HepG2 (cell line): ENCODE results near the gene DNAJC21. TPM values are rescaled to one million over a fixed set of nuclear protein-coding genes. Genes with fewer than 3 reads are reported as not detected.

ENCODE experiments used
- HMG20A ChIP-seq: IDR thresholded peaks from 2 replicates; pipeline ENCODE4 v1.6.1; 2016; ENCODE audit warnings: borderline replicate concordance
- HNF4A ChIP-seq: sonication (generic); formaldehyde crosslinking; IDR thresholded peaks from 2 replicates; pipeline ENCODE4 v1.4.0; 2020; ENCODE audit warnings: missing genetic modification reagents
- KDM6A ChIP-seq: IDR thresholded peaks from 2 replicates; pipeline ENCODE4 v1.6.1; 2016; ENCODE audit warnings: low read depth
- KLF16 ChIP-seq, 2 experiments: sonication (generic) in 1 of 2; formaldehyde crosslinking in 1 of 2; IDR thresholded peaks; 2 replicates each; pipeline versions ENCODE4 v1.6.1 to v1.8.0; 2016 to 2023; ENCODE audit warnings: missing genetic modification reagents in 2 of 2, missing compliant biosample characterization in 1 of 2
- MED1 ChIP-seq: sonication (generic); formaldehyde crosslinking; IDR thresholded peaks from 2 replicates; pipeline ENCODE4 v1.4.0; 2020; ENCODE audit warnings: missing genetic modification reagents
- NR2F6 ChIP-seq, 2 experiments: IDR thresholded peaks; 2 replicates each; pipeline ENCODE4 v1.6.1; 2016; ENCODE audit warnings: antibody characterized with exemption in 1 of 2, mild to moderate bottlenecking in 1 of 2
- POLR2G ChIP-seq: fragments of 200-400 bp; formaldehyde crosslinking; IDR thresholded peaks from 2 replicates; pipeline ENCODE4 v1.6.1; 2018; ENCODE audit warnings: mild to moderate bottlenecking, low read depth, low read length, moderate library complexity
- SALL1 ChIP-seq: sonication (generic); formaldehyde crosslinking; IDR thresholded peaks from 2 replicates; pipeline ENCODE4 v1.8.0; 2022; ENCODE audit warnings: mild to moderate bottlenecking, missing genetic modification reagents
- SRSF1 ChIP-seq: fragments of 200-400 bp; formaldehyde crosslinking; optimal IDR thresholded peaks from 2 replicates; pipeline ENCODE3; 2017; ENCODE audit warnings: mild to moderate bottlenecking, low read depth, low read length, moderate library complexity
- ZMYM4 ChIP-seq: sonication (generic); formaldehyde crosslinking; IDR thresholded peaks from 2 replicates; pipeline ENCODE4 v1.8.1; 2023; ENCODE audit warnings: mild to moderate bottlenecking, missing genetic modification reagents
- ZNF20 ChIP-seq: sonication (generic); formaldehyde crosslinking; IDR thresholded peaks from 2 replicates; pipeline ENCODE4 v1.4.0; 2020; ENCODE audit warnings: mild to moderate bottlenecking, moderate library complexity, missing genetic modification reagents
- ZNF274 ChIP-seq: sonication (generic); formaldehyde crosslinking; IDR thresholded peaks from 2 replicates; pipeline ENCODE4 v1.5.1; 2020; ENCODE audit warnings: mild to moderate bottlenecking, missing genetic modification reagents
- ZNF343 ChIP-seq: sonication (generic); formaldehyde crosslinking; IDR thresholded peaks from 2 replicates; pipeline ENCODE4 v1.4.0; 2020; ENCODE audit warnings: mild to moderate bottlenecking, missing genetic modification reagents
- ZNF484 ChIP-seq: sonication (generic); formaldehyde crosslinking; IDR thresholded peaks from 2 replicates; pipeline ENCODE4 v1.5.1; 2020; ENCODE audit warnings: mild to moderate bottlenecking, low read depth, missing genetic modification reagents, borderline replicate concordance
- ZNF550 ChIP-seq: sonication (generic); formaldehyde crosslinking; IDR thresholded peaks from 2 replicates; pipeline ENCODE4 v1.4.0; 2020; ENCODE audit warnings: mild to moderate bottlenecking, missing genetic modification reagents, borderline replicate concordance
- ZNF660 ChIP-seq: sonication (generic); formaldehyde crosslinking; IDR thresholded peaks from 2 replicates; pipeline ENCODE4 v1.5.1; 2020; ENCODE audit warnings: mild to moderate bottlenecking, low read depth, missing genetic modification reagents, borderline replicate concordance
- polyA plus RNA-seq, 8 experiments: library from polyadenylated mRNA; depleted of rRNA in 3 of 8; stranded (reverse) in 7 of 8; unstranded in 1 of 8; fragments of >200 nt; fragmentation: Illumina TruSeq in 4 of 8; extraction: Trizol in 4 of 8; gene quantifications; 2 replicates each; pipeline versions ENCODE4 v1.2.1 to v1.2.3, GENCODE V29; 2011 to 2016; ENCODE audit warnings: low read depth in 4 of 8, missing spikeins in 1 of 8, mixed read lengths in 1 of 8; ENCODE audit not compliant: insufficient read depth in 1 of 8
- total RNA-seq, 5 experiments: library from RNA; depleted of rRNA; stranded (reverse); fragments of >200 nt; fragmentation: Illumina TruSeq; extraction: Trizol; gene quantifications; 2 replicates each; pipeline ENCODE4 v1.2.3, GENCODE V29; 2016; ENCODE audit warnings: low read depth in 1 of 5
- TF ChIP-seq, protein P1 (sequence below): sonication (generic); formaldehyde crosslinking; IDR thresholded peaks from 2 replicates; pipeline ENCODE4 v1.5.0; 2020; ENCODE audit warnings: mild to moderate bottlenecking, missing genetic modification reagents, borderline replicate concordance
- TF ChIP-seq, protein P2 (sequence below): IDR thresholded peaks from 2 replicates; pipeline ENCODE4 v1.4.0; 2020; ENCODE audit warnings: mild to moderate bottlenecking, missing genetic modification reagents
- TF ChIP-seq, protein P3 (sequence below): sonication (generic); formaldehyde crosslinking; IDR thresholded peaks from 2 replicates; pipeline ENCODE4 v1.5.0; 2020; ENCODE audit warnings: missing genetic modification reagents
- TF ChIP-seq, protein P4 (sequence below): sonication (generic); formaldehyde crosslinking; IDR thresholded peaks from 2 replicates; pipeline ENCODE4 v1.4.0; 2020; ENCODE audit warnings: mild to moderate bottlenecking, missing genetic modification reagents

The DNAJC21 gene
- total and polyA plus RNA-seq, 2 of the 13 experiments (the other 11 are each of a cell fraction or from before 2014, with no cell fraction given): 10.9 to 41.6 TPM

DNA sequence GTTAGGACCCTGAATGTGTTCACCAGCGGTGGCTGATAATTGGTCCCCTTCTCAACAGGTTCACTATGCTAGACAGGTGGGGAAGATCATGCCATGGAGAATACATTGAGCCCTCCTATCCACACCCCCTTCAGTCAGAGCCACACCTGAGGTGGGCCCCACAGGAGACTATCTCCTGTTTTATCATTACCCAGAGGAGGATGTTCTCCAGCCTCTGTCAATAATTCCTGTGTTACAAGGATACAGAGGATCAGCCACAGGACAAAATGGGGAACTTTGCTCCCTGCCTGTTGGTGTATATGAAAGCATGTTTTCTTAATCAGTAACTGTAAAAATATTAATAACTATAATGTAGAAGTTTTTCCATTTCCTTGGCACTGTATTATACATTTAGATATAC is 40.0 kb upstream of the DNAJC21 start (continued):
- TF ChIP-seq, protein P1, sequence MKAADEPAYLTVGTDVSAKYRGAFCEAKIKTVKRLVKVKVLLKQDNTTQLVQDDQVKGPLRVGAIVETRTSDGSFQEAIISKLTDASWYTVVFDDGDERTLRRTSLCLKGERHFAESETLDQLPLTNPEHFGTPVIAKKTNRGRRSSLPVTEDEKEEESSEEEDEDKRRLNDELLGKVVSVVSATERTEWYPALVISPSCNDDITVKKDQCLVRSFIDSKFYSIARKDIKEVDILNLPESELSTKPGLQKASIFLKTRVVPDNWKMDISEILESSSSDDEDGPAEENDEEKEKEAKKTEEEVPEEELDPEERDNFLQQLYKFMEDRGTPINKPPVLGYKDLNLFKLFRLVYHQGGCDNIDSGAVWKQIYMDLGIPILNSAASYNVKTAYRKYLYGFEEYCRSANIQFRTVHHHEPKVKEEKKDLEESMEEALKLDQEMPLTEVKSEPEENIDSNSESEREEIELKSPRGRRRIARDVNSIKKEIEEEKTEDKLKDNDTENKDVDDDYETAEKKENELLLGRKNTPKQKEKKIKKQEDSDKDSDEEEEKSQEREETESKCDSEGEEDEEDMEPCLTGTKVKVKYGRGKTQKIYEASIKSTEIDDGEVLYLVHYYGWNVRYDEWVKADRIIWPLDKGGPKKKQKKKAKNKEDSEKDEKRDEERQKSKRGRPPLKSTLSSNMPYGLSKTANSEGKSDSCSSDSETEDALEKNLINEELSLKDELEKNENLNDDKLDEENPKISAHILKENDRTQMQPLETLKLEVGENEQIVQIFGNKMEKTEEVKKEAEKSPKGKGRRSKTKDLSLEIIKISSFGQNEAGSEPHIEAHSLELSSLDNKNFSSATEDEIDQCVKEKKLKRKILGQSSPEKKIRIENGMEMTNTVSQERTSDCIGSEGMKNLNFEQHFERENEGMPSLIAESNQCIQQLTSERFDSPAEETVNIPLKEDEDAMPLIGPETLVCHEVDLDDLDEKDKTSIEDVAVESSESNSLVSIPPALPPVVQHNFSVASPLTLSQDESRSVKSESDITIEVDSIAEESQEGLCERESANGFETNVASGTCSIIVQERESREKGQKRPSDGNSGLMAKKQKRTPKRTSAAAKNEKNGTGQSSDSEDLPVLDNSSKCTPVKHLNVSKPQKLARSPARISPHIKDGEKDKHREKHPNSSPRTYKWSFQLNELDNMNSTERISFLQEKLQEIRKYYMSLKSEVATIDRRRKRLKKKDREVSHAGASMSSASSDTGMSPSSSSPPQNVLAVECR (CRISPR knock-in tag): no peak
- TF ChIP-seq ZNF660 (CRISPR knock-in tag) (no peak), HMG20A (CRISPR knock-in tag) (peak; percentile 50; the same call in 1 of the 2 replicates), ZNF484 (CRISPR knock-in tag) (no peak), ZNF20 (CRISPR knock-in tag) (no peak), SRSF1 (no peak), POLR2G (no peak), ZMYM4 (CRISPR knock-in tag) (peak; percentile 70), SALL1 (CRISPR knock-in tag) (peak; percentile 90), ZNF550 (CRISPR knock-in tag) (no peak), HNF4A (CRISPR knock-in tag) (peak; percentile 88), ZNF274 (no peak), KLF16 (CRISPR knock-in tag; IDR thresholded peaks at IDR 0.05) (0 out of 4 replicates have a peak, but pooled peaks of 1 of the 2 experiments have one; percentile 21), KDM6A (CRISPR knock-in tag) (peak; percentile 81), MED1 (CRISPR knock-in tag) (peak; percentile 56; the same call in 1 of the 2 replicates), ZNF343 (CRISPR knock-in tag) (no peak), NR2F6 (IDR thresholded peaks at IDR 0.05) (no peak), NR2F6 (CRISPR knock-in tag; IDR thresholded peaks at IDR 0.05) (peak; percentile 47; the same call in 1 of the 2 replicates)
- TF ChIP-seq, protein P2, sequence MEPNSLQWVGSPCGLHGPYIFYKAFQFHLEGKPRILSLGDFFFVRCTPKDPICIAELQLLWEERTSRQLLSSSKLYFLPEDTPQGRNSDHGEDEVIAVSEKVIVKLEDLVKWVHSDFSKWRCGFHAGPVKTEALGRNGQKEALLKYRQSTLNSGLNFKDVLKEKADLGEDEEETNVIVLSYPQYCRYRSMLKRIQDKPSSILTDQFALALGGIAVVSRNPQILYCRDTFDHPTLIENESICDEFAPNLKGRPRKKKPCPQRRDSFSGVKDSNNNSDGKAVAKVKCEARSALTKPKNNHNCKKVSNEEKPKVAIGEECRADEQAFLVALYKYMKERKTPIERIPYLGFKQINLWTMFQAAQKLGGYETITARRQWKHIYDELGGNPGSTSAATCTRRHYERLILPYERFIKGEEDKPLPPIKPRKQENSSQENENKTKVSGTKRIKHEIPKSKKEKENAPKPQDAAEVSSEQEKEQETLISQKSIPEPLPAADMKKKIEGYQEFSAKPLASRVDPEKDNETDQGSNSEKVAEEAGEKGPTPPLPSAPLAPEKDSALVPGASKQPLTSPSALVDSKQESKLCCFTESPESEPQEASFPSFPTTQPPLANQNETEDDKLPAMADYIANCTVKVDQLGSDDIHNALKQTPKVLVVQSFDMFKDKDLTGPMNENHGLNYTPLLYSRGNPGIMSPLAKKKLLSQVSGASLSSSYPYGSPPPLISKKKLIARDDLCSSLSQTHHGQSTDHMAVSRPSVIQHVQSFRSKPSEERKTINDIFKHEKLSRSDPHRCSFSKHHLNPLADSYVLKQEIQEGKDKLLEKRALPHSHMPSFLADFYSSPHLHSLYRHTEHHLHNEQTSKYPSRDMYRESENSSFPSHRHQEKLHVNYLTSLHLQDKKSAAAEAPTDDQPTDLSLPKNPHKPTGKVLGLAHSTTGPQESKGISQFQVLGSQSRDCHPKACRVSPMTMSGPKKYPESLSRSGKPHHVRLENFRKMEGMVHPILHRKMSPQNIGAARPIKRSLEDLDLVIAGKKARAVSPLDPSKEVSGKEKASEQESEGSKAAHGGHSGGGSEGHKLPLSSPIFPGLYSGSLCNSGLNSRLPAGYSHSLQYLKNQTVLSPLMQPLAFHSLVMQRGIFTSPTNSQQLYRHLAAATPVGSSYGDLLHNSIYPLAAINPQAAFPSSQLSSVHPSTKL (CRISPR knock-in tag): peak; percentile 74
- TF ChIP-seq, protein P3, sequence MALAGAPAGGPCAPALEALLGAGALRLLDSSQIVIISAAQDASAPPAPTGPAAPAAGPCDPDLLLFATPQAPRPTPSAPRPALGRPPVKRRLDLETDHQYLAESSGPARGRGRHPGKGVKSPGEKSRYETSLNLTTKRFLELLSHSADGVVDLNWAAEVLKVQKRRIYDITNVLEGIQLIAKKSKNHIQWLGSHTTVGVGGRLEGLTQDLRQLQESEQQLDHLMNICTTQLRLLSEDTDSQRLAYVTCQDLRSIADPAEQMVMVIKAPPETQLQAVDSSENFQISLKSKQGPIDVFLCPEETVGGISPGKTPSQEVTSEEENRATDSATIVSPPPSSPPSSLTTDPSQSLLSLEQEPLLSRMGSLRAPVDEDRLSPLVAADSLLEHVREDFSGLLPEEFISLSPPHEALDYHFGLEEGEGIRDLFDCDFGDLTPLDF: no peak
- TF ChIP-seq, protein P4, sequence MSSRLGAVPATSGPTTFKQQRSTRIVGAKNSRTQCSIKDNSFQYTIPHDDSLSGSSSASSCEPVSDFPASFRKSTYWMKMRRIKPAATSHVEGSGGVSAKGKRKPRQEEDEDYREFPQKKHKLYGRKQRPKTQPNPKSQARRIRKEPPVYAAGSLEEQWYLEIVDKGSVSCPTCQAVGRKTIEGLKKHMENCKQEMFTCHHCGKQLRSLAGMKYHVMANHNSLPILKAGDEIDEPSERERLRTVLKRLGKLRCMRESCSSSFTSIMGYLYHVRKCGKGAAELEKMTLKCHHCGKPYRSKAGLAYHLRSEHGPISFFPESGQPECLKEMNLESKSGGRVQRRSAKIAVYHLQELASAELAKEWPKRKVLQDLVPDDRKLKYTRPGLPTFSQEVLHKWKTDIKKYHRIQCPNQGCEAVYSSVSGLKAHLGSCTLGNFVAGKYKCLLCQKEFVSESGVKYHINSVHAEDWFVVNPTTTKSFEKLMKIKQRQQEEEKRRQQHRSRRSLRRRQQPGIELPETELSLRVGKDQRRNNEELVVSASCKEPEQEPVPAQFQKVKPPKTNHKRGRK (CRISPR knock-in tag): no peak
